HepG2 (cell line): ENCODE data around the gene SPATC1L. TPM values are rescaled to one million over a fixed set of nuclear protein-coding genes. Genes with fewer than 3 reads are reported as not detected.
A peak's percentile ranks its signal among the peaks of the same experiment; 100 is the strongest.

Experiments used
- DR1 ChIP-seq: sonication (generic); formaldehyde crosslinking; IDR thresholded peaks from 2 replicates; pipeline ENCODE4 v1.8.0; 2021; ENCODE audit warnings: mild to moderate bottlenecking, missing genetic modification reagents, inconsistent platforms
- GABPB1 ChIP-seq: IDR thresholded peaks from 2 replicates; pipeline ENCODE4 v1.6.1; 2016; ENCODE audit warnings: mild to moderate bottlenecking, missing genetic modification reagents, moderate library complexity, missing compliant biosample characterization
- HIVEP1 ChIP-seq: sonication (generic); formaldehyde crosslinking; IDR thresholded peaks from 2 replicates; pipeline ENCODE4 v1.4.0; 2020; ENCODE audit warnings: mild to moderate bottlenecking, missing genetic modification reagents
- MEIS1 ChIP-seq: sonication (generic); formaldehyde crosslinking; IDR thresholded peaks from 2 replicates; pipeline ENCODE4 v1.9.0; 2021; ENCODE audit warnings: mild to moderate bottlenecking, missing genetic modification reagents, moderate library complexity, borderline replicate concordance
- SOX5 ChIP-seq: IDR thresholded peaks from 2 replicates; pipeline ENCODE4 v1.6.1; 2016; ENCODE audit warnings: borderline replicate concordance
- SOX6 ChIP-seq, 2 experiments: fragments of 450-650 bp in 1 of 2; sonication (generic) in 1 of 2; formaldehyde crosslinking in 1 of 2; IDR thresholded peaks; 2 replicates each; pipeline versions ENCODE4 v1.4.0 to v1.6.1; 2017 to 2020; ENCODE audit warnings: antibody characterized with exemption in 1 of 2, mild to moderate bottlenecking in 1 of 2, missing genetic modification reagents in 1 of 2
- ZIK1 ChIP-seq: sonication (generic); formaldehyde crosslinking; IDR thresholded peaks from 2 replicates; pipeline ENCODE4 v1.5.0; 2020; ENCODE audit warnings: mild to moderate bottlenecking, low read depth, missing genetic modification reagents, borderline replicate concordance
- ZNF468 ChIP-seq: sonication (generic); formaldehyde crosslinking; IDR thresholded peaks from 2 replicates; pipeline ENCODE4 v1.8.0; 2022; ENCODE audit warnings: mild to moderate bottlenecking, moderate library complexity, missing genetic modification reagents
- ZNF768 ChIP-seq: sonication (generic); formaldehyde crosslinking; IDR thresholded peaks from 2 replicates; pipeline ENCODE4 v1.4.0; 2020; ENCODE audit warnings: missing genetic modification reagents
- polyA plus RNA-seq, 8 experiments: library from polyadenylated mRNA; depleted of rRNA in 3 of 8; stranded (reverse) in 7 of 8; unstranded in 1 of 8; fragments of >200 nt; fragmentation: Illumina TruSeq in 4 of 8; extraction: Trizol in 4 of 8; gene quantifications; 2 replicates each; pipeline versions ENCODE4 v1.2.1 to v1.2.3, GENCODE V29; 2011 to 2016; ENCODE audit warnings: low read depth in 4 of 8, missing spikeins in 1 of 8, mixed read lengths in 1 of 8; ENCODE audit not compliant: insufficient read depth in 1 of 8
- total RNA-seq, 5 experiments: library from RNA; depleted of rRNA; stranded (reverse); fragments of >200 nt; fragmentation: Illumina TruSeq; extraction: Trizol; gene quantifications; 2 replicates each; pipeline ENCODE4 v1.2.3, GENCODE V29; 2016; ENCODE audit warnings: low read depth in 1 of 5
- TF ChIP-seq, protein P1 (sequence below): sonication (generic); formaldehyde crosslinking; IDR thresholded peaks from 2 replicates; pipeline ENCODE4 v1.4.0; 2020; ENCODE audit warnings: missing genetic modification reagents
- TF ChIP-seq, protein P2 (sequence below): sonication (generic); formaldehyde crosslinking; IDR thresholded peaks from 2 replicates; pipeline ENCODE4 v1.8.1; 2022; ENCODE audit warnings: low read depth, mild to moderate bottlenecking, missing genetic modification reagents
- TF ChIP-seq, protein P3 (sequence below): sonication (generic); formaldehyde crosslinking; IDR thresholded peaks from 2 replicates; pipeline ENCODE4 v1.4.0; 2020; ENCODE audit warnings: mild to moderate bottlenecking, missing genetic modification reagents, borderline replicate concordance
- TF ChIP-seq, protein P4 (sequence below): sonication (generic); formaldehyde crosslinking; IDR thresholded peaks from 2 replicates; pipeline ENCODE4 v1.4.0; 2020; ENCODE audit warnings: missing genetic modification reagents
- TF ChIP-seq, protein P5 (sequence below): sonication (generic); formaldehyde crosslinking; IDR thresholded peaks from 2 replicates; pipeline ENCODE4 v1.5.1; 2020; ENCODE audit warnings: mild to moderate bottlenecking, missing genetic modification reagents, moderate library complexity

Gene SPATC1L
- total and polyA plus RNA-seq, 2 of the 13 experiments (the other 11 are each of a cell fraction or from before 2014, with no cell fraction given), result 1.4 to 3.3 TPM

DNA sequence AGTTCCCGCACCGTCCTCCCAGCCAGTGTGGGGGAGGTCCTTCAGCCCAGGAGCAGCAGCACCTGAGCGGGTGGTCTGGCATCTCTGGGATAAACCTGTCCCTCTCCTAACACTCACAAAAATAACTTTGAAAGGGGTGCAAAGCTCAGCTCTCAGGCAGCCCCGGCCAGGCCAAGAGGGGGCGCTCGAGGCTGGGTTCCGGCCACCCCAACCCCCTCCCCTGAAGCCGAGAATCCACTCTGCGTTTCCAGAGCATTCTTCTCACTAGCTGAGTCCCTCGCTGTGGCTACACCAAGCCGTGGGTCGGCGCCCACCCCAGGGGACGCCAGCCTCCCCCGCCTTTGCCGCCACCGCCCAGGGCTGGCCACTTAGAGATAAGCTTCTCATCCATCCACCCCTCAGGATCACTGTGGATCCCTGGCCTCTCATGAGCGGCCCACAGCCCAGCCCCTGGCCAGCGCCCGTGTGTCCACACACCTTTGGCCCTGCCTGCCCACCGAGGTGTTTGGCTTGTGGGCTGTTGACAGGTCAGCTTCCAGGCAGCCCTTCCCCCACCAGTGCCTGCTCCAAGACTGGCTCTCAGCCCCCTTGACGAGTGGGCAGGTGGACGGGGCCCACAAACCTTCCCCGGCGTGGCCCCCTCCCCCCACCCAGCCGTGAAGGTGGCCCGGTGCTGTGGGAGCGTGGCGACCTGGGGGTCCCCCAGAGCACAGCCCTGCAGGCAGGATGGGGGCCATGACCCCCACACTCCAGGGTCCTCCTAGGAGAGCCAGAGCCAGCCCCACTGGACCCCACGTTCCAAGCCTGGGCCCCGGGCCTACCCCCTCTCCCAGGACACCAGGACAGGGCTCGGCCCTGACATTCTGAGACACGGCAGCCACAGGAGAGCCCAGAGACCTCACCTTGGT, 30.8 kb downstream of the SPATC1L start (continued):
- TF ChIP-seq, protein P1, sequence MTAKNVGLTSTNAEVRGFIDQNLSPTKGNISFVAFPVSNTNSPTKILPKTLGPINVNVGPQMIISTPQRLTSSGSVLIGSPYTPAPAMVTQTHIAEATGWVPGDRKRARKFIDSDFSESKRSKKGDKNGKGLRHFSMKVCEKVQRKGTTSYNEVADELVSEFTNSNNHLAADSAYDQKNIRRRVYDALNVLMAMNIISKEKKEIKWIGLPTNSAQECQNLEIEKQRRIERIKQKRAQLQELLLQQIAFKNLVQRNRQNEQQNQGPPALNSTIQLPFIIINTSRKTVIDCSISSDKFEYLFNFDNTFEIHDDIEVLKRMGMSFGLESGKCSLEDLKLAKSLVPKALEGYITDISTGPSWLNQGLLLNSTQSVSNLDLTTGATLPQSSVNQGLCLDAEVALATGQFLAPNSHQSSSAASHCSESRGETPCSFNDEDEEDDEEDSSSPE (CRISPR knock-in tag), result peak; percentile 25; the same call in 1 of the 2 replicates
- TF ChIP-seq ZNF768 (CRISPR knock-in tag) (peak; percentile 46; the same call in 1 of the 2 replicates), HIVEP1 (CRISPR knock-in tag) (peak; percentile 19; the same call in 1 of the 2 replicates), MEIS1 (CRISPR knock-in tag) (0 out of 2 replicates have a peak, but pooled peaks have one; percentile 43), ZIK1 (CRISPR knock-in tag) (0 out of 2 replicates have a peak, but pooled peaks have one; percentile 26), GABPB1 (peak; percentile 74), SOX6 (IDR thresholded peaks at IDR 0.05) (no peak), SOX6 (CRISPR knock-in tag; IDR thresholded peaks at IDR 0.05) (peak; percentile 58), ZNF468 (CRISPR knock-in tag) (no peak), DR1 (no peak), SOX5 (CRISPR knock-in tag) (peak; percentile 7; the same call in 1 of the 2 replicates)
- TF ChIP-seq, protein P2, sequence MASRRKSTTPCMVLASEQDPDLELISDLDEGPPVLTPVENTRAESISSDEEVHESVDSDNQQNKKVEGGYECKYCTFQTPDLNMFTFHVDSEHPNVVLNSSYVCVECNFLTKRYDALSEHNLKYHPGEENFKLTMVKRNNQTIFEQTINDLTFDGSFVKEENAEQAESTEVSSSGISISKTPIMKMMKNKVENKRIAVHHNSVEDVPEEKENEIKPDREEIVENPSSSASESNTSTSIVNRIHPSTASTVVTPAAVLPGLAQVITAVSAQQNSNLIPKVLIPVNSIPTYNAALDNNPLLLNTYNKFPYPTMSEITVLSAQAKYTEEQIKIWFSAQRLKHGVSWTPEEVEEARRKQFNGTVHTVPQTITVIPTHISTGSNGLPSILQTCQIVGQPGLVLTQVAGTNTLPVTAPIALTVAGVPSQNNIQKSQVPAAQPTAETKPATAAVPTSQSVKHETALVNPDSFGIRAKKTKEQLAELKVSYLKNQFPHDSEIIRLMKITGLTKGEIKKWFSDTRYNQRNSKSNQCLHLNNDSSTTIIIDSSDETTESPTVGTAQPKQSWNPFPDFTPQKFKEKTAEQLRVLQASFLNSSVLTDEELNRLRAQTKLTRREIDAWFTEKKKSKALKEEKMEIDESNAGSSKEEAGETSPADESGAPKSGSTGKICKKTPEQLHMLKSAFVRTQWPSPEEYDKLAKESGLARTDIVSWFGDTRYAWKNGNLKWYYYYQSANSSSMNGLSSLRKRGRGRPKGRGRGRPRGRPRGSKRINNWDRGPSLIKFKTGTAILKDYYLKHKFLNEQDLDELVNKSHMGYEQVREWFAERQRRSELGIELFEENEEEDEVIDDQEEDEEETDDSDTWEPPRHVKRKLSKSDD (CRISPR knock-in tag), result peak; percentile 51; the same call in 1 of the 2 replicates
- TF ChIP-seq, protein P3, sequence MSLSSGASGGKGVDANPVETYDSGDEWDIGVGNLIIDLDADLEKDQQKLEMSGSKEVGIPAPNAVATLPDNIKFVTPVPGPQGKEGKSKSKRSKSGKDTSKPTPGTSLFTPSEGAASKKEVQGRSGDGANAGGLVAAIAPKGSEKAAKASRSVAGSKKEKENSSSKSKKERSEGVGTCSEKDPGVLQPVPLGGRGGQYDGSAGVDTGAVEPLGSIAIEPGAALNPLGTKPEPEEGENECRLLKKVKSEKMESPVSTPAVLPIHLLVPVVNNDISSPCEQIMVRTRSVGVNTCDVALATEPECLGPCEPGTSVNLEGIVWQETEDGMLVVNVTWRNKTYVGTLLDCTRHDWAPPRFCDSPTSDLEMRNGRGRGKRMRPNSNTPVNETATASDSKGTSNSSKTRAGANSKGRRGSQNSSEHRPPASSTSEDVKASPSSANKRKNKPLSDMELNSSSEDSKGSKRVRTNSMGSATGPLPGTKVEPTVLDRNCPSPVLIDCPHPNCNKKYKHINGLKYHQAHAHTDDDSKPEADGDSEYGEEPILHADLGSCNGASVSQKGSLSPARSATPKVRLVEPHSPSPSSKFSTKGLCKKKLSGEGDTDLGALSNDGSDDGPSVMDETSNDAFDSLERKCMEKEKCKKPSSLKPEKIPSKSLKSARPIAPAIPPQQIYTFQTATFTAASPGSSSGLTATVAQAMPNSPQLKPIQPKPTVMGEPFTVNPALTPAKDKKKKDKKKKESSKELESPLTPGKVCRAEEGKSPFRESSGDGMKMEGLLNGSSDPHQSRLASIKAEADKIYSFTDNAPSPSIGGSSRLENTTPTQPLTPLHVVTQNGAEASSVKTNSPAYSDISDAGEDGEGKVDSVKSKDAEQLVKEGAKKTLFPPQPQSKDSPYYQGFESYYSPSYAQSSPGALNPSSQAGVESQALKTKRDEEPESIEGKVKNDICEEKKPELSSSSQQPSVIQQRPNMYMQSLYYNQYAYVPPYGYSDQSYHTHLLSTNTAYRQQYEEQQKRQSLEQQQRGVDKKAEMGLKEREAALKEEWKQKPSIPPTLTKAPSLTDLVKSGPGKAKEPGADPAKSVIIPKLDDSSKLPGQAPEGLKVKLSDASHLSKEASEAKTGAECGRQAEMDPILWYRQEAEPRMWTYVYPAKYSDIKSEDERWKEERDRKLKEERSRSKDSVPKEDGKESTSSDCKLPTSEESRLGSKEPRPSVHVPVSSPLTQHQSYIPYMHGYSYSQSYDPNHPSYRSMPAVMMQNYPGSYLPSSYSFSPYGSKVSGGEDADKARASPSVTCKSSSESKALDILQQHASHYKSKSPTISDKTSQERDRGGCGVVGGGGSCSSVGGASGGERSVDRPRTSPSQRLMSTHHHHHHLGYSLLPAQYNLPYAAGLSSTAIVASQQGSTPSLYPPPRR (CRISPR knock-in tag), result no peak
- TF ChIP-seq, protein P4, sequence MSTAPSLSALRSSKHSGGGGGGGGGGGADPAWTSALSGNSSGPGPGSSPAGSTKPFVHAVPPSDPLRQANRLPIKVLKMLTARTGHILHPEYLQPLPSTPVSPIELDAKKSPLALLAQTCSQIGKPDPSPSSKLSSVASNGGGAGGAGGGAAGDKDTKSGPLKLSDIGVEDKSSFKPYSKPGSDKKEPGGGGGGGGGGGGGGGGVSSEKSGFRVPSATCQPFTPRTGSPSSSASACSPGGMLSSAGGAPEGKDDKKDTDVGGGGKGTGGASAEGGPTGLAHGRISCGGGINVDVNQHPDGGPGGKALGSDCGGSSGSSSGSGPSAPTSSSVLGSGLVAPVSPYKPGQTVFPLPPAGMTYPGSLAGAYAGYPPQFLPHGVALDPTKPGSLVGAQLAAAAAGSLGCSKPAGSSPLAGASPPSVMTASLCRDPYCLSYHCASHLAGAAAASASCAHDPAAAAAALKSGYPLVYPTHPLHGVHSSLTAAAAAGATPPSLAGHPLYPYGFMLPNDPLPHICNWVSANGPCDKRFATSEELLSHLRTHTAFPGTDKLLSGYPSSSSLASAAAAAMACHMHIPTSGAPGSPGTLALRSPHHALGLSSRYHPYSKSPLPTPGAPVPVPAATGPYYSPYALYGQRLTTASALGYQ (CRISPR knock-in tag), result peak; percentile 49; the same call in 1 of the 2 replicates
- TF ChIP-seq, protein P5, sequence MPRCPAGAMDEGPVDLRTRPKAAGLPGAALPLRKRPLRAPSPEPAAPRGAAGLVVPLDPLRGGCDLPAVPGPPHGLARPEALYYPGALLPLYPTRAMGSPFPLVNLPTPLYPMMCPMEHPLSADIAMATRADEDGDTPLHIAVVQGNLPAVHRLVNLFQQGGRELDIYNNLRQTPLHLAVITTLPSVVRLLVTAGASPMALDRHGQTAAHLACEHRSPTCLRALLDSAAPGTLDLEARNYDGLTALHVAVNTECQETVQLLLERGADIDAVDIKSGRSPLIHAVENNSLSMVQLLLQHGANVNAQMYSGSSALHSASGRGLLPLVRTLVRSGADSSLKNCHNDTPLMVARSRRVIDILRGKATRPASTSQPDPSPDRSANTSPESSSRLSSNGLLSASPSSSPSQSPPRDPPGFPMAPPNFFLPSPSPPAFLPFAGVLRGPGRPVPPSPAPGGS (CRISPR knock-in tag), result peak; percentile 53; the same call in 1 of the 2 replicates
